GM12878 (cell line): Measurements from ENCODE around the gene NR4A2. TPM values are rescaled to one million over a fixed set of nuclear protein-coding genes. Genes with fewer than 3 reads are reported as not detected.

ENCODE experiments used
- ATAC-seq: fragments of 200-7000 bp; cut with Tn5 transposase; 3 replicates; pipeline ENCODE4 v1.9.1; 2020; ENCODE audit warnings: mild to moderate bottlenecking, moderate library complexity
- BruUV-seq: library from RNA; stranded (reverse); fragments of 400-500 nt; replicated peaks from 2 replicates; lab custom pipeline; 2021; lab: Mats Ljungman, UMichigan
- CTCF ChIA-PET: fragments of 300-600 bp; sonication (Branson Sonifier 250); formaldehyde crosslinking; extraction: SDS; loops from one replicate; lab custom pipeline; 2021; ENCODE audit warnings: inconsistent platforms; lab: Yijun Ruan, JAX
- POLR2A ChIA-PET: fragments of 350-600 bp; formaldehyde crosslinking; extraction: SDS; loops from one replicate; lab custom pipeline; 2021; ENCODE audit warnings: inconsistent platforms; lab: Charles Lee
- RAD21 ChIA-PET: fragments of 300-600 bp; sonication (Branson Sonifier 250); formaldehyde crosslinking; loops from one replicate; lab custom pipeline; 2023; ENCODE audit warnings: antibody characterized with exemption; ENCODE audit not compliant: unreplicated experiment; lab: Charles Lee
- SMC1A ChIA-PET: fragments of 300-600 bp; sonication (Branson Sonifier 250); formaldehyde crosslinking; loops from one replicate; lab custom pipeline; 2023; ENCODE audit not compliant: unreplicated experiment, uncharacterized antibody; lab: Charles Lee
- DNase-seq: peaks from one replicate; pipeline ENCODE4 v3.0.0-alpha.2; 2011; ENCODE audit warnings: low read depth, low spot score
- FAIRE-seq: peaks from 3 replicates; lab custom pipeline; 2011; peaks lifted over from hg19 to GRCh38; lab: Jason Lieb, UNC
- H2AFZ ChIP-seq: 2 replicates; pipeline ENCODE4 v1.6.0; 2011; ENCODE audit warnings: low read depth, low read length, control low read depth; ENCODE audit not compliant: control insufficient read depth
- H3K27ac ChIP-seq: 2 replicates; pipeline ENCODE4 v1.5.1; 2011; ENCODE audit warnings: control low read depth; ENCODE audit not compliant: control insufficient read depth, insufficient read depth
- H3K27me3 ChIP-seq, 2 experiments: replicated peaks in 1 of 2; 2 replicates each; pipeline versions ENCODE4 v1.6.0 to v1.6.1; 2011; ENCODE audit warnings: low read length in 1 of 2; ENCODE audit not compliant: control insufficient read depth in 2 of 2, insufficient read depth in 2 of 2
- H3K36me3 ChIP-seq, 2 experiments: 2 replicates each; pipeline ENCODE4 v1.5.1; 2011; ENCODE audit warnings: low read length in 1 of 2; ENCODE audit not compliant: control insufficient read depth in 2 of 2, insufficient read depth in 2 of 2
- H3K4me1 ChIP-seq: 2 replicates; pipeline ENCODE4 v1.6.1; 2011; ENCODE audit warnings: mild to moderate bottlenecking, low read length, moderate library complexity, mixed read lengths; ENCODE audit not compliant: control insufficient read depth, insufficient read depth
- H3K4me2 ChIP-seq: 2 replicates; pipeline ENCODE4 v1.6.0; 2011; ENCODE audit warnings: control low read depth; ENCODE audit not compliant: control insufficient read depth, insufficient read depth
- H3K4me3 ChIP-seq: fragments of 200-600 bp; sonication (generic); 2 replicates; pipeline ENCODE4 v1.5.1; 2016
- H3K79me2 ChIP-seq: 2 replicates; pipeline ENCODE4 v1.6.0; 2011; ENCODE audit warnings: low read length; ENCODE audit not compliant: control insufficient read depth, insufficient read depth
- H3K9ac ChIP-seq: 2 replicates; pipeline ENCODE4 v1.8.0; 2011; ENCODE audit warnings: low read length, control low read depth, mixed read lengths; ENCODE audit not compliant: control insufficient read depth, insufficient read depth
- H3K9me3 ChIP-seq: replicated peaks from 3 replicates; pipeline ENCODE4 v1.5.1; 2011; ENCODE audit warnings: mild to moderate bottlenecking, low read length; ENCODE audit not compliant: control insufficient read depth, insufficient read depth
- H4K20me1 ChIP-seq: 2 replicates; pipeline ENCODE4 v1.6.0; 2011; ENCODE audit not compliant: control insufficient read depth, insufficient read depth
- BHLHE40 ChIP-seq, 2 experiments: fragments of 450-650 bp in 1 of 2; IDR thresholded peaks; 2 replicates each; pipeline ENCODE4 v1.6.1; 2011 to 2017; ENCODE audit warnings: low read depth in 2 of 2, borderline replicate concordance in 1 of 2, improper control_type of control experiment in 1 of 2, low read length in 1 of 2, mild to moderate bottlenecking in 1 of 2
- CHD1 ChIP-seq: IDR thresholded peaks from 2 replicates; pipeline ENCODE4 v1.6.1; 2012; ENCODE audit warnings: low read depth, low read length, improper control_type of control experiment
- CREB1 ChIP-seq: IDR thresholded peaks from 2 replicates; pipeline ENCODE4 v1.6.1; 2012; ENCODE audit warnings: low read depth, mild to moderate bottlenecking, inconsistent platforms
- E2F8 ChIP-seq: fragments of 450-650 bp; IDR thresholded peaks from 2 replicates; pipeline ENCODE4 v1.6.1; 2018; ENCODE audit warnings: mild to moderate bottlenecking, low read depth, moderate library complexity; ENCODE audit not compliant: partially characterized antibody
- NFIC ChIP-seq: IDR thresholded peaks from 2 replicates; pipeline ENCODE4 v1.6.1; 2012; ENCODE audit warnings: low read depth, mild to moderate bottlenecking, inconsistent platforms, low read length, moderate library complexity
- SIX5 ChIP-seq: IDR thresholded peaks from 2 replicates; pipeline ENCODE4 v1.6.1; 2011; ENCODE audit warnings: mild to moderate bottlenecking, low read depth, low read length, moderate library complexity; ENCODE audit not compliant: severe bottlenecking
- TCF12 ChIP-seq: IDR thresholded peaks from 2 replicates; pipeline ENCODE4 v1.6.1; 2011; ENCODE audit warnings: low read depth, mild to moderate bottlenecking, low read length
- YY1 ChIP-seq: IDR thresholded peaks from 2 replicates; pipeline ENCODE4 v1.6.1; 2011; ENCODE audit warnings: low read depth, mild to moderate bottlenecking, low read length
- ZBED1 ChIP-seq: IDR thresholded peaks from 2 replicates; pipeline ENCODE4 v1.6.1; 2016; ENCODE audit warnings: borderline replicate concordance
- WGBS: methylation state at CpG from one replicate; pipeline ENCODE4 v1.1.6; 2016; ENCODE audit warnings: low lambda C conversion rate; ENCODE audit not compliant: insufficient replicate concordance, insufficient coverage; ENCODE audit errors: missing lambda C conversion rate; 5-methylcytosine and 5-hydroxymethylcytosine counted together
- in situ Hi-C: fragments of 300-500 bp; cut with MboI; formaldehyde crosslinking; loops from 9 replicates; pipeline ENCODE4 v1.14.3; 2018; ENCODE audit warnings: mixed read lengths
- intact Hi-C: fragments of 100-400 bp; cut with micrococcal nuclease; formaldehyde crosslinking; loops from one replicate; pipeline ENCODE4 v1.14.2; 2022; ENCODE audit not compliant: unreplicated experiment
- polyA plus RNA-seq, 11 experiments: library from polyadenylated mRNA; depleted of rRNA in 4 of 11; unstranded in 6 of 11; stranded (reverse) in 5 of 11; fragments of >200 nt; fragmentation: Nextera tagmentation in 4 of 11; fragmentation: Illumina TruSeq in 1 of 11; extraction: Ambion mirVana in 4 of 11; extraction: Trizol in 1 of 11; gene quantifications; 1 replicate in 1 of 11; 2 replicates in 10 of 11; pipeline versions ENCODE4 v1.2.1 to v1.2.3, GENCODE V29; 2011 to 2016; ENCODE audit warnings: inconsistent platforms in 2 of 11, missing spikeins in 2 of 11, low read depth in 1 of 11
- total RNA-seq, 4 experiments: library from RNA; depleted of rRNA in 3 of 4; stranded (reverse); fragments of >200 nt in 3 of 4; fragmentation: Illumina TruSeq in 1 of 4; extraction: Trizol in 1 of 4; gene quantifications; 2 replicates each; pipeline versions ENCODE4 v1.2.1 to v1.2.3, GENCODE V29; 2013 to 2021
- TF ChIP-seq, protein P1 (sequence below): fragments of 450-650 bp; IDR thresholded peaks from 2 replicates; pipeline ENCODE4 v1.6.1; 2017; ENCODE audit warnings: antibody characterized with exemption, mild to moderate bottlenecking, moderate library complexity

The NR4A2 gene
- total and polyA plus RNA-seq, 10 of the 15 experiments (the other 5 are each of a cell fraction or from before 2014, with no cell fraction given): 0.15 to 3.4 (median 0.58) TPM

- peak; percentile 13 for ATAC-seq
- no peaks in the 10 kb centered on the region for H3K36me3 ChIP-seq
- intact Hi-C loops: loop anchor here (1.0 to 2.0 kb wide), 3 partner anchors 55 to 186 kb away; no protein-coding TSS in a partner anchor
- WGBS: 3% methylated on average over 15 of the region's 15 CpGs
- H3K9me3 ChIP-seq: no peaks in the 10 kb centered on the region
- TF ChIP-seq YY1: peak; percentile 60
- no peak for TF ChIP-seq SIX5
- TF ChIP-seq E2F8: no peak
- peak; percentile 52; the same call in 1 of the 2 replicates for TF ChIP-seq TCF12
- peak; percentile 38; the same call in 1 of the 2 replicates for TF ChIP-seq NFIC
- TF ChIP-seq CREB1: peak; percentile 43; the same call in 1 of the 2 replicates
- peak; percentile 50; the same call in 1 of the 2 replicates for TF ChIP-seq CHD1
- TF ChIP-seq, protein P1, sequence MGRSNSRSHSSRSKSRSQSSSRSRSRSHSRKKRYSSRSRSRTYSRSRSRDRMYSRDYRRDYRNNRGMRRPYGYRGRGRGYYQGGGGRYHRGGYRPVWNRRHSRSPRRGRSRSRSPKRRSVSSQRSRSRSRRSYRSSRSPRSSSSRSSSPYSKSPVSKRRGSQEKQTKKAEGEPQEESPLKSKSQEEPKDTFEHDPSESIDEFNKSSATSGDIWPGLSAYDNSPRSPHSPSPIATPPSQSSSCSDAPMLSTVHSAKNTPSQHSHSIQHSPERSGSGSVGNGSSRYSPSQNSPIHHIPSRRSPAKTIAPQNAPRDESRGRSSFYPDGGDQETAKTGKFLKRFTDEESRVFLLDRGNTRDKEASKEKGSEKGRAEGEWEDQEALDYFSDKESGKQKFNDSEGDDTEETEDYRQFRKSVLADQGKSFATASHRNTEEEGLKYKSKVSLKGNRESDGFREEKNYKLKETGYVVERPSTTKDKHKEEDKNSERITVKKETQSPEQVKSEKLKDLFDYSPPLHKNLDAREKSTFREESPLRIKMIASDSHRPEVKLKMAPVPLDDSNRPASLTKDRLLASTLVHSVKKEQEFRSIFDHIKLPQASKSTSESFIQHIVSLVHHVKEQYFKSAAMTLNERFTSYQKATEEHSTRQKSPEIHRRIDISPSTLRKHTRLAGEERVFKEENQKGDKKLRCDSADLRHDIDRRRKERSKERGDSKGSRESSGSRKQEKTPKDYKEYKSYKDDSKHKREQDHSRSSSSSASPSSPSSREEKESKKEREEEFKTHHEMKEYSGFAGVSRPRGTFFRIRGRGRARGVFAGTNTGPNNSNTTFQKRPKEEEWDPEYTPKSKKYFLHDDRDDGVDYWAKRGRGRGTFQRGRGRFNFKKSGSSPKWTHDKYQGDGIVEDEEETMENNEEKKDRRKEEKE: 0 out of 2 replicates have a peak, but pooled peaks have one; percentile 24
- TF ChIP-seq BHLHE40 (IDR thresholded peaks at IDR 0.05; ENCODE audit: borderline replicate concordance in 1 of 2, low read depth in 2 of 2, low read length in 1 of 2): no peak
- TF ChIP-seq ZBED1: peak; percentile 20; the same call in 1 of the 2 replicates
- TF ChIP-seq, all 136 proteins: peak for 7
- TSS peak; percentile 86 for BruUV-seq
- peak; percentile 31 for FAIRE-seq
- Histone ChIP-seq H3K79me2 (peaks cover 1% of the 10 kb centered on the region), H3K27ac (peak overlapping the region; percentile 100), H2AFZ (peak overlapping the region; percentile 30), H3K4me3 (peak overlapping the region; percentile 93), H3K27me3 (no peaks in the 10 kb centered on the region), H3K4me2 (peak overlapping the region; percentile 91), H3K9ac (peak overlapping the region; percentile 100), H3K4me1 (peaks cover 20% of the 10 kb centered on the region), H4K20me1 (no peaks in the 10 kb centered on the region)
- in situ Hi-C loops: loop anchor here (10.0 to 25.0 kb wide), 2 partner anchors 54 to 246 kb away; no protein-coding TSS in a partner anchor
- ChIA-PET RAD21 (interaction anchor here (0.7 to 7.1 kb wide), 25 partner anchors 9 to 962 kb away, joined by 3 to 36 read pairs (median 4); partner anchors contain the start of gene GPD2), POLR2A (interaction anchor here (0.7 to 3.4 kb wide), 22 partner anchors 9 to 851 kb away, joined by 3 to 27 read pairs (median 4); no protein-coding TSS in a partner anchor), SMC1A (interaction anchor here (0.7 to 8.9 kb wide), 29 partner anchors 10 to 248 kb away, joined by 3 to 244 read pairs (median 5); partner anchors contain the start of gene GPD2), CTCF (interaction anchor here (0.8 to 2.7 kb wide), 5 partner anchors 96 to 248 kb away, joined by 3 to 16 read pairs (median 5); partner anchors contain the start of gene GPD2)
- no peak for DNase-seq
These were observed 8.4 kb upstream of the NR4A2 start for GRCh38 chr2:156340804-156341451.
